Memory B cell (primary cell): Measurements from ENCODE around the gene INAVA.
A peak's percentile ranks its signal among the peaks of the same experiment; 100 is the strongest.
"Not testable (repeated sequence)": the region's sequence is repeated elsewhere in the genome, so short reads cannot be mapped to it uniquely, and the experiment has no call there.

ENCODE experiments used
- ATAC-seq: fragments of 150-1000 bp; cut with Tn5 transposase; 2 replicates; pipeline ENCODE4 v1.10.0; 2021; ENCODE audit warnings: low read depth, mild to moderate bottlenecking, moderate library complexity
- DNase-seq, 2 donors: peaks; one replicate each; pipeline ENCODE4 v3.0.0; 2022; ENCODE audit warnings: low spot score in 2 of 2
- H3K27ac Mint-ChIP-seq: one replicate; pipeline ENCODE4 v1.8.0; 2022; ENCODE audit warnings: mild to moderate bottlenecking, moderate library complexity, mixed read lengths
- H3K27me3 Mint-ChIP-seq: one replicate; pipeline ENCODE4 v1.8.0; 2022; ENCODE audit warnings: mixed read lengths
- H3K36me3 Mint-ChIP-seq: one replicate; pipeline ENCODE4 v1.8.0; 2022; ENCODE audit warnings: mild to moderate bottlenecking, mixed read lengths
- H3K4me1 Mint-ChIP-seq: one replicate; pipeline ENCODE4 v1.8.0; 2022; ENCODE audit warnings: mixed read lengths
- H3K4me3 Mint-ChIP-seq: one replicate; pipeline ENCODE4 v1.8.0; 2022; ENCODE audit warnings: mild to moderate bottlenecking, moderate library complexity, mixed read lengths
- H3K9me3 Mint-ChIP-seq: one replicate; pipeline ENCODE4 v1.8.0; 2022; ENCODE audit warnings: mixed read lengths

The INAVA gene

GRCh38 chr1:200962151-200962550 is 67.5 kb downstream of the INAVA start:
- H3K27ac Mint-ChIP-seq, DNase-seq, H3K36me3 Mint-ChIP-seq, H3K4me3 Mint-ChIP-seq, H3K9me3 Mint-ChIP-seq, H3K27me3 Mint-ChIP-seq, ATAC-seq: not testable (repeated sequence)
- peaks cover 15% of the 10 kb centered on the region for H3K4me1 Mint-ChIP-seq

DNA sequence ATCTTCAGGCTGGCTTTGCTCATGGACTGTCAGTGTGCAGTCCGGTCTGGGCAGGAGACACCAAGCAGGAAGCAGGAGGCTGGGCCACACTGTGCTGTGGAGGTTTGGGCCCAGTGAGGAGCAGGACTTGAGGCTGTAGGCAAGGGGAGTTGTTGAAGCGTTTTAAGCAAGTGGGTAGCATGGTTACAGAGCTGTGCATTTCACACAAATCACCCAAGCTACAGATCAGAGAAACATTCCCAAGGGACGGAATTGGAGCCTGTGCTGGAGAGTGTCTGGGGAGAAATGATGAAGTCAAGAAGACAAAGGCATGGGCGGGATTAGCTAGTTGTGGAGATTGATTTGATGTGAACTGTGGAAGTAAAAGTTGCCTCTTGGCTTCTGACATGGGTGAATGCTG is 67.9 kb downstream of the INAVA start:
- Mint-ChIP-seq H3K4me3 (no peak overlapping the region), H3K9me3 (no peaks in the 10 kb centered on the region), H3K4me1 (peaks cover 15% of the 10 kb centered on the region), H3K27ac (peak overlapping the region; percentile 75), H3K27me3 (peaks cover 2% of the 10 kb centered on the region), H3K36me3 (no peaks in the 10 kb centered on the region)
- DNase-seq (no peak), ATAC-seq (no peak)

DNA sequence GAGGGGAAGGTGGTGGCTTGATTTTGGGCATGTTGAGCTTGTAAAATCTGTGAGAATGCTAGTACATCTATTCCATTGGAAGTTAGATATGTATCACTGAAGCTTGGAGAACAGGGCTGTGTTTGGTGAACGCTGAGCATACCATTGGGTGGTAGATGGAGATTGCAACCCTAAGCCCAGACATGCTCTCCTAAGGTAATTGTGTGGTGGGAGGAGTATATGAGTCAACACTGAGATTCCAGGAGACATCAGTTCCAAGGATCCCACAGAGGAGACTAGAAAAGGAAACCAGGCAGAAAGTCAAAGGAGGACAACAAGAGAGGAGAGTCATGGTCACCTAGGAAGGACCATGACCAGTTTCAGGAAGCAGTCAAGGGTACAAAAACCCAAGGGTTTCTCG is 68.4 kb downstream of the INAVA start:
- Mint-ChIP-seq H3K4me1 (peaks cover 15% of the 10 kb centered on the region), H3K27me3 (peaks cover 1% of the 10 kb centered on the region), H3K36me3 (no peaks in the 10 kb centered on the region), H3K4me3 (no peak overlapping the region), H3K9me3 (no peaks in the 10 kb centered on the region), H3K27ac (no peak overlapping the region)
- no peak for DNase-seq
- ATAC-seq = no peak

DNA sequence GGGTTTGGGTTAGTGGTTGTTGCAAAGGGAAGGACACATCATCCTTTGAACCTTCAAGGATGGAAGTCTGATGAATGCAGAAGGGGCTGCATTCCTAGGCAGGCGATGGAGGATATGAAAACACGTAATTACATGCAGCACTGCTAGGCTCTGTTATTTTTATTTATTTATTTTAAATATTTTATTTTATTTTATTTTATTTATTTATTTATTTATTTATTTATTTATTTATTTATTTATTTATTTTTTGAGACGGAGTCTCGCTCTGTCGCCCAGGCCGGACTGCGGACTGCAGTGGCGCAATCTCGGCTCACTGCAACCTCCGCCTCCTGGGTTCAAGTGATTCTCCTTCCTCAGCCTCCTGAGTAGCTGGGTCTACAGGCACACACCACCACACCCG is 69.2 kb downstream of the INAVA start:
- H3K36me3 Mint-ChIP-seq, H3K27ac Mint-ChIP-seq, H3K4me3 Mint-ChIP-seq, H3K27me3 Mint-ChIP-seq, DNase-seq, H3K9me3 Mint-ChIP-seq, ATAC-seq: not testable (repeated sequence)
- H3K4me1 Mint-ChIP-seq = peaks cover 15% of the 10 kb centered on the region
